ENCODE results near the gene NGLY1.

DNA sequence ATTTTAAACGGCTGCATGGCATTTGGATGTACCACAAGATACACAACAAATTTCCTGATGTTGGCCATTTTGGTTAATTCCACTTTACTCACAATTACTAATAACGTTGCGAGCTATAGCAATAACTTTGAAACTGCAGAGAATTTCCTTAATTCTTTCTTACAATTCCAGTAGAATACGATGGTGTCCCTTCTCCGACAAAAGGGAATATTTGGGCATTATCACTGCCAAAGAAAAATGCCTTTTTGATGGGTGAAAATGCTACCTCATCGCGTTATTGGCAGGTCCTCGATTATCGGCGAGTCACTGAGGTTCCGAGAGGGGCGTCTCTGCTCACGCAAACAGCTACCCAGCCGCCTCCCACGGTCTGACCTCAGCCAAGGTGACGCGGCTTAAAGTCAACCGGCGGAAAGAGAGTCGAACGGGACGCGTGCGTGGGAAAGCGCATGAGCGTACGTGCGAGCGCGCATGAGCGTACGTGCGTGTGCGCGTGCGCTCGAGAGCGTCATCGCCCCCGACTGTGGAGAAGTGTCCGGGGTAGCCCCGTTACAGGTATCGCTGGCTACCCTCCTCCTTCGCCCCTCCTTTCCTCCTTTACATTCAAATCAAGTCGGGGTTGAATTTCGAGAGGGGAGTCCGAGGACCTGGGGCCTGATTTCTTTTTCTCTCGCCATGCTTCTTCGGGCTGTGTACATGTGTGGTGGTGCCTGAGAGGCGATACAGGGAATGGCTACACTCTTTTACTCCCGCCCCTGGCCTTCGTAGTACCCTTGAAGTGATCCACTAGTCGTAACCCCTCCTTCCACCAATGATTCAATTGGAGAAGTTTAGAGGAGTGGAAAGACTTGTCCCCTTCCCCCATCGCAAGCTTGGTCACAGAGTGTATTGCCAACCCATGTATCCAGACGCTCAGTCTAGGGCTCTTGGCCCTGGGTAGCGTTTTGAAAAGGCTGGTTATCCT is 6.6 kb upstream of the NGLY1 start, which contains the start of gene OXSM:
- TF ChIP-seq EZH2phosphoT487 (IDR thresholded peaks at IDR 0.05; ENCODE audit: borderline replicate concordance, low read depth, low read length) = no peak
- TF ChIP-seq, protein P1, sequence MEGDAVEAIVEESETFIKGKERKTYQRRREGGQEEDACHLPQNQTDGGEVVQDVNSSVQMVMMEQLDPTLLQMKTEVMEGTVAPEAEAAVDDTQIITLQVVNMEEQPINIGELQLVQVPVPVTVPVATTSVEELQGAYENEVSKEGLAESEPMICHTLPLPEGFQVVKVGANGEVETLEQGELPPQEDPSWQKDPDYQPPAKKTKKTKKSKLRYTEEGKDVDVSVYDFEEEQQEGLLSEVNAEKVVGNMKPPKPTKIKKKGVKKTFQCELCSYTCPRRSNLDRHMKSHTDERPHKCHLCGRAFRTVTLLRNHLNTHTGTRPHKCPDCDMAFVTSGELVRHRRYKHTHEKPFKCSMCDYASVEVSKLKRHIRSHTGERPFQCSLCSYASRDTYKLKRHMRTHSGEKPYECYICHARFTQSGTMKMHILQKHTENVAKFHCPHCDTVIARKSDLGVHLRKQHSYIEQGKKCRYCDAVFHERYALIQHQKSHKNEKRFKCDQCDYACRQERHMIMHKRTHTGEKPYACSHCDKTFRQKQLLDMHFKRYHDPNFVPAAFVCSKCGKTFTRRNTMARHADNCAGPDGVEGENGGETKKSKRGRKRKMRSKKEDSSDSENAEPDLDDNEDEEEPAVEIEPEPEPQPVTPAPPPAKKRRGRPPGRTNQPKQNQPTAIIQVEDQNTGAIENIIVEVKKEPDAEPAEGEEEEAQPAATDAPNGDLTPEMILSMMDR (conservative IDR thresholded peaks at IDR 0.05; ENCODE audit: low read length) = no peak
